HepG2 (cell line): ENCODE measurements around the gene ZNF79. TPM values are rescaled to one million over a fixed set of nuclear protein-coding genes. Genes with fewer than 3 reads are reported as not detected.

Experiments used
- CREBL2 ChIP-seq: sonication (generic); formaldehyde crosslinking; IDR thresholded peaks from 2 replicates; pipeline ENCODE4 v1.8.1; 2023; ENCODE audit warnings: missing genetic modification reagents, mild to moderate bottlenecking, borderline replicate concordance
- ERF ChIP-seq: IDR thresholded peaks from 2 replicates; pipeline ENCODE4 v1.6.1; 2018; ENCODE audit warnings: missing biosample characterization, missing genetic modification reagents
- GABPA ChIP-seq, 2 experiments: IDR thresholded peaks; 2 replicates each; pipeline ENCODE4 v1.6.1; 2011 to 2016; ENCODE audit warnings: low read depth in 2 of 2, low read length in 1 of 2, missing biosample characterization in 1 of 2, missing genetic modification characterization in 1 of 2
- GZF1 ChIP-seq: sonication (generic); formaldehyde crosslinking; IDR thresholded peaks from 2 replicates; pipeline ENCODE4 v1.5.1; 2020; ENCODE audit warnings: mild to moderate bottlenecking, missing genetic modification reagents
- ZC3H4 ChIP-seq: sonication (generic); formaldehyde crosslinking; IDR thresholded peaks from 2 replicates; pipeline ENCODE4 v1.4.0; 2020; ENCODE audit warnings: missing genetic modification reagents, borderline replicate concordance
- ZNF124 ChIP-seq: sonication (generic); formaldehyde crosslinking; IDR thresholded peaks from 2 replicates; pipeline ENCODE4 v1.4.0; 2020; ENCODE audit warnings: missing genetic modification reagents
- ZNF768 ChIP-seq: sonication (generic); formaldehyde crosslinking; IDR thresholded peaks from 2 replicates; pipeline ENCODE4 v1.4.0; 2020; ENCODE audit warnings: missing genetic modification reagents
- polyA plus RNA-seq, 8 experiments: library from polyadenylated mRNA; depleted of rRNA in 3 of 8; stranded (reverse) in 7 of 8; unstranded in 1 of 8; fragments of >200 nt; fragmentation: Illumina TruSeq in 4 of 8; extraction: Trizol in 4 of 8; gene quantifications; 2 replicates each; pipeline versions ENCODE4 v1.2.1 to v1.2.3, GENCODE V29; 2011 to 2016; ENCODE audit warnings: low read depth in 4 of 8, missing spikeins in 1 of 8, mixed read lengths in 1 of 8; ENCODE audit not compliant: insufficient read depth in 1 of 8
- total RNA-seq, 5 experiments: library from RNA; depleted of rRNA; stranded (reverse); fragments of >200 nt; fragmentation: Illumina TruSeq; extraction: Trizol; gene quantifications; 2 replicates each; pipeline ENCODE4 v1.2.3, GENCODE V29; 2016; ENCODE audit warnings: low read depth in 1 of 5
- TF ChIP-seq, protein P1 (sequence below): sonication (generic); formaldehyde crosslinking; IDR thresholded peaks from one replicate; pipeline ENCODE4 v1.5.1; 2020; ENCODE audit warnings: mild to moderate bottlenecking, missing genetic modification reagents; ENCODE audit errors: not compliant biosample characterization
- TF ChIP-seq, protein P2 (sequence below): sonication (generic); formaldehyde crosslinking; IDR thresholded peaks from 2 replicates; pipeline ENCODE4 v1.4.0; 2020; ENCODE audit warnings: missing genetic modification reagents, borderline replicate concordance
- TF ChIP-seq, protein P3 (sequence below): sonication (generic); formaldehyde crosslinking; IDR thresholded peaks from 2 replicates; pipeline ENCODE4 v1.5.1; 2020; ENCODE audit warnings: mild to moderate bottlenecking, missing genetic modification reagents, moderate library complexity
- TF ChIP-seq, protein P4 (sequence below): sonication (generic); formaldehyde crosslinking; IDR thresholded peaks from 2 replicates; pipeline ENCODE4 v1.4.0; 2020; ENCODE audit warnings: mild to moderate bottlenecking, missing genetic modification reagents

The ZNF79 gene
- total and polyA plus RNA-seq, 2 of the 13 experiments (the other 11 are each of a cell fraction or from before 2014, with no cell fraction given) = 3.7 to 8.1 TPM

- TF ChIP-seq, protein P1, sequence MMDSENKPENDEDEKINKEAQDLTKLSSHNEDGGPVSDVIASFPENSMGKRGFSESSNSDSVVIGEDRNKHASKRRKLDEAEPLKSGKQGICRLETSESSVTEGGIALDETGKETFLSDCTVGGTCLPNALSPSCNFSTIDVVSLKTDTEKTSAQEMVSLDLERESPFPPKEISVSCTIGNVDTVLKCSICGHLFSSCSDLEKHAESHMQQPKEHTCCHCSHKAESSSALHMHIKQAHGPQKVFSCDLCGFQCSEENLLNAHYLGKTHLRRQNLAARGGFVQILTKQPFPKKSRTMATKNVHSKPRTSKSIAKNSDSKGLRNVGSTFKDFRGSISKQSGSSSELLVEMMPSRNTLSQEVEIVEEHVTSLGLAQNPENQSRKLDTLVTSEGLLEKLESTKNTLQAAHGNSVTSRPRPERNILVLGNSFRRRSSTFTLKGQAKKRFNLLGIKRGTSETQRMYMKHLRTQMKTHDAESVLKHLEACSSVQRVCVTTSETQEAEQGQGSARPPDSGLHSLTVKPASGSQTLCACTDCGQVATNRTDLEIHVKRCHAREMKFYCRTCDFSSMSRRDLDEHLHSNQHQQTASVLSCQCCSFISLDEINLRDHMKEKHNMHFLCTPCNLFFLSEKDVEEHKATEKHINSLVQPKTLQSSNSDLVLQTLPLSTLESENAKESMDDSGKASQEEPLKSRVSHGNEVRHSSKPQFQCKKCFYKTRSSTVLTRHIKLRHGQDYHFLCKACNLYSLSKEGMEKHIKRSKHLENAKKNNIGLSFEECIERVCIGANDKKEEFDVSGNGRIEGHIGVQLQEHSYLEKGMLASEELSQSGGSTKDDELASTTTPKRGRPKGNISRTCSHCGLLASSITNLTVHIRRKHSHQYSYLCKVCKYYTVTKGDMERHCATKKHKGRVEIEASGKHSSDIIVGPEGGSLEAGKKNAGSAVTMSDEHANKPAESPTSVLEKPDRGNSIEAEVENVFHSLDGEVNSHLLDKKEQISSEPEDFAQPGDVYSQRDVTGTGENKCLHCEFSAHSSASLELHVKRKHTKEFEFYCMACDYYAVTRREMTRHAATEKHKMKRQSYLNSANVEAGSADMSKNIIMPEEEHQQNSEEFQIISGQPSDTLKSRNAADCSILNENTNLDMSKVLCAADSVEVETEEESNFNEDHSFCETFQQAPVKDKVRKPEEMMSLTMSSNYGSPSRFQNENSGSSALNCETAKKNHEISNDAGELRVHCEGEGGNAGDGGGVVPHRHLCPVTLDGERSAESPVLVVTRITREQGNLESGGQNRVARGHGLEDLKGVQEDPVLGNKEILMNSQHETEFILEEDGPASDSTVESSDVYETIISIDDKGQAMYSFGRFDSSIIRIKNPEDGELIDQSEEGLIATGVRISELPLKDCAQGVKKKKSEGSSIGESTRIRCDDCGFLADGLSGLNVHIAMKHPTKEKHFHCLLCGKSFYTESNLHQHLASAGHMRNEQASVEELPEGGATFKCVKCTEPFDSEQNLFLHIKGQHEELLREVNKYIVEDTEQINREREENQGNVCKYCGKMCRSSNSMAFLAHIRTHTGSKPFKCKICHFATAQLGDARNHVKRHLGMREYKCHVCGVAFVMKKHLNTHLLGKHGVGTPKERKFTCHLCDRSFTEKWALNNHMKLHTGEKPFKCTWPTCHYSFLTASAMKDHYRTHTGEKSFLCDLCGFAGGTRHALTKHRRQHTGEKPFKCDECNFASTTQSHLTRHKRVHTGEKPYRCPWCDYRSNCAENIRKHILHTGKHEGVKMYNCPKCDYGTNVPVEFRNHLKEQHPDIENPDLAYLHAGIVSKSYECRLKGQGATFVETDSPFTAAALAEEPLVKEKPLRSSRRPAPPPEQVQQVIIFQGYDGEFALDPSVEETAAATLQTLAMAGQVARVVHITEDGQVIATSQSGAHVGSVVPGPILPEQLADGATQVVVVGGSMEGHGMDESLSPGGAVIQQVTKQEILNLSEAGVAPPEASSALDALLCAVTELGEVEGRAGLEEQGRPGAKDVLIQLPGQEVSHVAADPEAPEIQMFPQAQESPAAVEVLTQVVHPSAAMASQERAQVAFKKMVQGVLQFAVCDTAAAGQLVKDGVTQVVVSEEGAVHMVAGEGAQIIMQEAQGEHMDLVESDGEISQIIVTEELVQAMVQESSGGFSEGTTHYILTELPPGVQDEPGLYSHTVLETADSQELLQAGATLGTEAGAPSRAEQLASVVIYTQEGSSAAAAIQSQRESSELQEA (CRISPR knock-in tag) = no peak
- TF ChIP-seq, protein P2, sequence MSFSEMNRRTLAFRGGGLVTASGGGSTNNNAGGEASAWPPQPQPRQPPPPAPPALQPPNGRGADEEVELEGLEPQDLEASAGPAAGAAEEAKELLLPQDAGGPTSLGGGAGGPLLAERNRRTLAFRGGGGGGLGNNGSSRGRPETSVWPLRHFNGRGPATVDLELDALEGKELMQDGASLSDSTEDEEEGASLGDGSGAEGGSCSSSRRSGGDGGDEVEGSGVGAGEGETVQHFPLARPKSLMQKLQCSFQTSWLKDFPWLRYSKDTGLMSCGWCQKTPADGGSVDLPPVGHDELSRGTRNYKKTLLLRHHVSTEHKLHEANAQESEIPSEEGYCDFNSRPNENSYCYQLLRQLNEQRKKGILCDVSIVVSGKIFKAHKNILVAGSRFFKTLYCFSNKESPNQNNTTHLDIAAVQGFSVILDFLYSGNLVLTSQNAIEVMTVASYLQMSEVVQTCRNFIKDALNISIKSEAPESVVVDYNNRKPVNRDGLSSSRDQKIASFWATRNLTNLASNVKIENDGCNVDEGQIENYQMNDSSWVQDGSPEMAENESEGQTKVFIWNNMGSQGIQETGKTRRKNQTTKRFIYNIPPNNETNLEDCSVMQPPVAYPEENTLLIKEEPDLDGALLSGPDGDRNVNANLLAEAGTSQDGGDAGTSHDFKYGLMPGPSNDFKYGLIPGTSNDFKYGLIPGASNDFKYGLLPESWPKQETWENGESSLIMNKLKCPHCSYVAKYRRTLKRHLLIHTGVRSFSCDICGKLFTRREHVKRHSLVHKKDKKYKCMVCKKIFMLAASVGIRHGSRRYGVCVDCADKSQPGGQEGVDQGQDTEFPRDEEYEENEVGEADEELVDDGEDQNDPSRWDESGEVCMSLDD (CRISPR knock-in tag) = no peak
- TF ChIP-seq ERF (CRISPR knock-in tag) (no peak), CREBL2 (CRISPR knock-in tag) (no peak), ZNF768 (peak; percentile 64; the same call in 1 of the 2 replicates), ZC3H4 (CRISPR knock-in tag) (no peak), GZF1 (no peak), ZNF124 (CRISPR knock-in tag) (no peak), GABPA (IDR thresholded peaks at IDR 0.05; ENCODE audit: low read depth, low read length) (no peak), GABPA (CRISPR knock-in tag; IDR thresholded peaks at IDR 0.05; ENCODE audit: low read depth) (no peak)
- TF ChIP-seq, protein P3, sequence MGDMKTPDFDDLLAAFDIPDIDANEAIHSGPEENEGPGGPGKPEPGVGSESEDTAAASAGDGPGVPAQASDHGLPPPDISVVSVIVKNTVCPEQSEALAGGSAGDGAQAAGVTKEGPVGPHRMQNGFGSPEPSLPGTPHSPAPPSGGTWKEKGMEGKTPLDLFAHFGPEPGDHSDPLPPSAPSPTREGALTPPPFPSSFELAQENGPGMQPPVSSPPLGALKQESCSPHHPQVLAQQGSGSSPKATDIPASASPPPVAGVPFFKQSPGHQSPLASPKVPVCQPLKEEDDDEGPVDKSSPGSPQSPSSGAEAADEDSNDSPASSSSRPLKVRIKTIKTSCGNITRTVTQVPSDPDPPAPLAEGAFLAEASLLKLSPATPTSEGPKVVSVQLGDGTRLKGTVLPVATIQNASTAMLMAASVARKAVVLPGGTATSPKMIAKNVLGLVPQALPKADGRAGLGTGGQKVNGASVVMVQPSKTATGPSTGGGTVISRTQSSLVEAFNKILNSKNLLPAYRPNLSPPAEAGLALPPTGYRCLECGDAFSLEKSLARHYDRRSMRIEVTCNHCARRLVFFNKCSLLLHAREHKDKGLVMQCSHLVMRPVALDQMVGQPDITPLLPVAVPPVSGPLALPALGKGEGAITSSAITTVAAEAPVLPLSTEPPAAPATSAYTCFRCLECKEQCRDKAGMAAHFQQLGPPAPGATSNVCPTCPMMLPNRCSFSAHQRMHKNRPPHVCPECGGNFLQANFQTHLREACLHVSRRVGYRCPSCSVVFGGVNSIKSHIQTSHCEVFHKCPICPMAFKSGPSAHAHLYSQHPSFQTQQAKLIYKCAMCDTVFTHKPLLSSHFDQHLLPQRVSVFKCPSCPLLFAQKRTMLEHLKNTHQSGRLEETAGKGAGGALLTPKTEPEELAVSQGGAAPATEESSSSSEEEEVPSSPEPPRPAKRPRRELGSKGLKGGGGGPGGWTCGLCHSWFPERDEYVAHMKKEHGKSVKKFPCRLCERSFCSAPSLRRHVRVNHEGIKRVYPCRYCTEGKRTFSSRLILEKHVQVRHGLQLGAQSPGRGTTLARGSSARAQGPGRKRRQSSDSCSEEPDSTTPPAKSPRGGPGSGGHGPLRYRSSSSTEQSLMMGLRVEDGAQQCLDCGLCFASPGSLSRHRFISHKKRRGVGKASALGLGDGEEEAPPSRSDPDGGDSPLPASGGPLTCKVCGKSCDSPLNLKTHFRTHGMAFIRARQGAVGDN (CRISPR knock-in tag) = peak; percentile 64
- TF ChIP-seq, protein P4, sequence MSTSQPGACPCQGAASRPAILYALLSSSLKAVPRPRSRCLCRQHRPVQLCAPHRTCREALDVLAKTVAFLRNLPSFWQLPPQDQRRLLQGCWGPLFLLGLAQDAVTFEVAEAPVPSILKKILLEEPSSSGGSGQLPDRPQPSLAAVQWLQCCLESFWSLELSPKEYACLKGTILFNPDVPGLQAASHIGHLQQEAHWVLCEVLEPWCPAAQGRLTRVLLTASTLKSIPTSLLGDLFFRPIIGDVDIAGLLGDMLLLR (CRISPR knock-in tag) = no peak
Measured at GRCh38 chr9:127396808-127397645, 27.2 kb upstream of the ZNF79 start, which contains the start of gene SLC2A8 (continued).
